ENCODE measurements around the gene INPP4B.

Gene INPP4B

DNA sequence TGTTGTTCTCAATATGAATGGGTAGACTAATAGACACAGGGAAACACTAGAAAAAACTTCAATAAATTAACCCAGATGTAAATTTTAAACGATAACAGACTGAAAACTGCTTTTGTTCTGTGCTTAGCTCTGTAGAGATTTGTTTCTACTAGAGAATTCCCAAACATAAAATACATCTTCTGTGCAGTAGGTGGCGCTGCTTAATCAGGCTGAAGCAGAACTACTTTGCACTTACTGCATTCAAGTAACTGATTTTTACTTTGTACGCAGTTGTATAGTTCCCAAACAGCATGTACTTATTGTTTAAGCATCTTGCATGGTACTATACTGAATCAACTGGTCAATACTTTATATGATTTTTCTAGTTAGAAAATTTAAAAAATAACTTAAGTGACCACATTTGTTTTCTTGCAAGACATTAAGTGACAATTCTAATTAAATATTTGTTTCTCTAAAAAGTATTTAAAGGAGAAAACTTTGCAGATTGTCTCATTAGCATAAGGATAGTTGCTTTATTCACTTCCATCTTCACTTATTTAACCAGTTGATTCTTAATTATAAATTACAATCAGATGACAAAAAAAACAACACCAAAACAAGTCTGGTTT is 719.1 kb downstream of the INPP4B start:
- H2BK5ac ChIP-seq (ENCODE audit: low read length): no peak overlapping the region
- WGBS, 2 donors (ENCODE audit: extremely low coverage in 2 of 2, insufficient read length in 2 of 2, insufficient replicate concordance in 1 of 2): no CpG with 5 or more reads among the region's 3 CpGs
- H3K18ac ChIP-seq (ENCODE audit: low read length): no peak overlapping the region
- H3K4me3 ChIP-seq (ENCODE audit: low read length in 2 of 2): no peak overlapping the region
- H2AFZ ChIP-seq (ENCODE audit: low read length): no peak overlapping the region
- no peak overlapping the region for H4K8ac ChIP-seq (ENCODE audit: low read depth, low read length)
- H2BK120ac ChIP-seq (ENCODE audit: low read depth, low read length): no peak overlapping the region
- H2BK15ac ChIP-seq (ENCODE audit: low read length): no peak overlapping the region
- H2AK5ac ChIP-seq (ENCODE audit: low read depth, low read length): no peak overlapping the region
- H3K23ac ChIP-seq (ENCODE audit: low read depth, low read length, poor library complexity): no peak overlapping the region
- no peak overlapping the region for H3K9ac ChIP-seq (ENCODE audit: low read depth, low read length, poor library complexity)
- no peaks in the 10 kb centered on the region for H3K4me1 ChIP-seq (ENCODE audit: control insufficient read depth in 2 of 2, insufficient read depth in 1 of 2, low read depth in 1 of 2, low read length in 2 of 2)
- H3K27me3 ChIP-seq (ENCODE audit: control insufficient read depth in 3 of 3, insufficient read depth in 3 of 3, low read depth in 1 of 3, low read length in 3 of 3): no peaks in the 10 kb centered on the region
- H3K36me3 ChIP-seq (replicated peaks in 1 of 2; ENCODE audit: control insufficient read depth in 2 of 2, insufficient read depth in 2 of 2, low read length in 2 of 2): no peaks in the 10 kb centered on the region
- H2BK12ac ChIP-seq (ENCODE audit: low read length): no peak overlapping the region
- DNase-seq (ENCODE audit: low spot score): peak; percentile 51
- no peak overlapping the region for H3K27ac ChIP-seq (replicated peaks; ENCODE audit: low read length)
- no peak overlapping the region for H3K14ac ChIP-seq (ENCODE audit: low read length)
- no peaks in the 10 kb centered on the region for H3K79me1 ChIP-seq (ENCODE audit: low read depth, low read length)
- no peak overlapping the region for H3K4me2 ChIP-seq (ENCODE audit: insufficient read depth, low read length, poor library complexity, severe bottlenecking)
- H3K4ac ChIP-seq (ENCODE audit: low read length): no peak overlapping the region
- H3K9me3 ChIP-seq (replicated peaks in 1 of 2; ENCODE audit: control insufficient read depth in 2 of 2, insufficient read depth in 1 of 2, low read depth in 1 of 2, low read length in 2 of 2): no peaks in the 10 kb centered on the region
- no peak overlapping the region for H4K91ac ChIP-seq (ENCODE audit: low read depth, low read length, poor library complexity)

DNA sequence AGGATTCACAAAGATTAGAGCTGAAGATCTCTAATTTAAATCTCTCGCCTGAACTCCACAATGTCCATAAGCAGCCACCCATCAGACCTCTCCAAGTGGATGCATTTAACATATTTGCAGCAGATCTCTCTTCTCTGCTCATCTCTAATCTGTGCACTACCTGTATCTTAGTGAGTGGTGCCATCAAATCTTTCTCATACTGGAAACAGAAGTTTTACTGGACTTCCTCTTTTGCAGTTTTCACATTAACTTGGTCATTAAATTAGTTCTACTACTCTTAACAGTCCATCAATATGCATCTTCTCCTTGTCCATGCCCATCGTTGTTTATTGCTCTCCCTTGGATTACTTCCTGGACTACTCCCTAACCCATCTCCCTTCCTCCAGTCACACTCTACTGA is 721.2 kb downstream of the INPP4B start:
- Histone ChIP-seq H3K36me3 (replicated peaks in 1 of 2; ENCODE audit: control insufficient read depth in 2 of 2, insufficient read depth in 2 of 2, low read length in 2 of 2) (no peaks in the 10 kb centered on the region), H2BK12ac (ENCODE audit: low read length) (no peak overlapping the region), H3K9ac (ENCODE audit: low read depth, low read length, poor library complexity) (no peak overlapping the region), H3K14ac (ENCODE audit: low read length) (no peak overlapping the region), H4K91ac (ENCODE audit: low read depth, low read length, poor library complexity) (no peak overlapping the region), H2BK5ac (ENCODE audit: low read length) (no peak overlapping the region), H3K18ac (ENCODE audit: low read length) (no peak overlapping the region), H3K79me1 (ENCODE audit: low read depth, low read length) (no peaks in the 10 kb centered on the region), H3K4me3 (ENCODE audit: low read length in 2 of 2) (no peak overlapping the region), H3K4me2 (ENCODE audit: insufficient read depth, low read length, poor library complexity, severe bottlenecking) (no peak overlapping the region), H2BK15ac (ENCODE audit: low read length) (no peak overlapping the region), H3K4ac (ENCODE audit: low read length) (no peak overlapping the region), H4K8ac (ENCODE audit: low read depth, low read length) (no peak overlapping the region), H2AK5ac (ENCODE audit: low read depth, low read length) (no peak overlapping the region), H3K27ac (replicated peaks; ENCODE audit: low read length) (no peak overlapping the region), H2BK120ac (ENCODE audit: low read depth, low read length) (no peak overlapping the region), H3K9me3 (replicated peaks in 1 of 2; ENCODE audit: control insufficient read depth in 2 of 2, insufficient read depth in 1 of 2, low read depth in 1 of 2, low read length in 2 of 2) (no peaks in the 10 kb centered on the region), H3K4me1 (ENCODE audit: control insufficient read depth in 2 of 2, insufficient read depth in 1 of 2, low read depth in 1 of 2, low read length in 2 of 2) (no peaks in the 10 kb centered on the region), H2AFZ (ENCODE audit: low read length) (no peak overlapping the region), H3K23ac (ENCODE audit: low read depth, low read length, poor library complexity) (no peak overlapping the region), H3K27me3 (ENCODE audit: control insufficient read depth in 3 of 3, insufficient read depth in 3 of 3, low read depth in 1 of 3, low read length in 3 of 3) (no peaks in the 10 kb centered on the region)
- DNase-seq (ENCODE audit: low spot score): no peak
- WGBS, 2 donors (ENCODE audit: extremely low coverage in 2 of 2, insufficient read length in 2 of 2, insufficient replicate concordance in 1 of 2): no CpG with 5 or more reads among the region's 2 CpGs

DNA sequence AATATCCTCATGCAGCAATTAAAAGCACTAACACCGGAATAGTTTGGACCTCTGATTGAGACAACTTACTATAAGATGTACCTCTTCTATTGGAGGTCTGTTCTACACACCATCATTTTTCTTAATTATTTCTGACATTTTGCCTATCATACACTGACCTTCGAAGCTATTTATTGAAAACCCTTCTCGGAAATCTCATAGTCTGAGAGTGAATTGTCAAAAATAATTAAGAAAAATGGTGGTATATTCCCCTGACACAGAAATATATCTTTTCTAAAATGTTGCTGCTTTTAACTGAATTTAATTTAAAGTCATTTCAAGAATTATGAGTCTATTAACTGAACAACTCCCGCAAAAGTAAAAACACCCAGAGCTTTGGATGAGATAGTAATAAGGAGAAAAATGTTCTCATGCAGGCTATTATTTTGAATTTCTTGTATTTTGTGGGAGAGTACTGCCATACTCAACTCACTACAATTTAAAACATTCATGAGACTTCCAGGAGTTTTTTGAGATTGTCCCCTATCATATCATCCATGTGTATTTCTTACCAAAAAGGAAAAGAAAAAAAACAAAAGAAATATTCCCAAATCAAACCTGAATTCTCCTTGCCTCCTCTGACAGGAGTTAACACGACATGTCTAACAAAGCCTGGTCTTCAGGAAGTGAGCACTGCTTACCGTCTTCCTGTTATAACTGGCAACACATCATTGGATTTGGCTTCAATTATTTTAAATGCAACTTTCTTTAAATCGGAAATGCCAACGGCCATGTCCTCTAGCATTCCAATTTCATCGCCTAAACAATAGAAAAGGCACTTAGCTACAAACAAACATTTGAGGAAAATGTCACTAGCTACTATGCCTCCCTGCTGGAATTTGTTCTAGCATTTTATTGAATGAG is 724.4 kb downstream of the INPP4B start:
- Histone ChIP-seq H2BK12ac (ENCODE audit: low read length) (no peak overlapping the region), H2BK5ac (ENCODE audit: low read length) (no peak overlapping the region), H3K14ac (ENCODE audit: low read length) (no peak overlapping the region), H3K27me3 (ENCODE audit: control insufficient read depth in 3 of 3, insufficient read depth in 3 of 3, low read depth in 1 of 3, low read length in 3 of 3) (no peaks in the 10 kb centered on the region), H3K4me3 (ENCODE audit: low read length in 2 of 2) (no peak overlapping the region), H3K23ac (ENCODE audit: low read depth, low read length, poor library complexity) (no peak overlapping the region), H3K4me2 (ENCODE audit: insufficient read depth, low read length, poor library complexity, severe bottlenecking) (no peak overlapping the region), H2AFZ (ENCODE audit: low read length) (no peak overlapping the region), H3K9me3 (replicated peaks in 1 of 2; ENCODE audit: control insufficient read depth in 2 of 2, insufficient read depth in 1 of 2, low read depth in 1 of 2, low read length in 2 of 2) (no peaks in the 10 kb centered on the region), H3K27ac (replicated peaks; ENCODE audit: low read length) (no peak overlapping the region), H4K8ac (ENCODE audit: low read depth, low read length) (no peak overlapping the region), H2BK15ac (ENCODE audit: low read length) (no peak overlapping the region), H3K4ac (ENCODE audit: low read length) (no peak overlapping the region), H3K79me1 (ENCODE audit: low read depth, low read length) (no peaks in the 10 kb centered on the region), H3K36me3 (replicated peaks in 1 of 2; ENCODE audit: control insufficient read depth in 2 of 2, insufficient read depth in 2 of 2, low read length in 2 of 2) (no peaks in the 10 kb centered on the region), H3K18ac (ENCODE audit: low read length) (no peak overlapping the region), H3K4me1 (ENCODE audit: control insufficient read depth in 2 of 2, insufficient read depth in 1 of 2, low read depth in 1 of 2, low read length in 2 of 2) (no peaks in the 10 kb centered on the region), H2AK5ac (ENCODE audit: low read depth, low read length) (no peak overlapping the region), H2BK120ac (ENCODE audit: low read depth, low read length) (no peak overlapping the region), H4K91ac (ENCODE audit: low read depth, low read length, poor library complexity) (no peak overlapping the region), H3K9ac (ENCODE audit: low read depth, low read length, poor library complexity) (no peak overlapping the region)
- no CpG with 5 or more reads among the region's 9 CpGs for WGBS, 2 donors (ENCODE audit: extremely low coverage in 2 of 2, insufficient read length in 2 of 2, insufficient replicate concordance in 1 of 2)
- no peak for DNase-seq (ENCODE audit: low spot score)

DNA sequence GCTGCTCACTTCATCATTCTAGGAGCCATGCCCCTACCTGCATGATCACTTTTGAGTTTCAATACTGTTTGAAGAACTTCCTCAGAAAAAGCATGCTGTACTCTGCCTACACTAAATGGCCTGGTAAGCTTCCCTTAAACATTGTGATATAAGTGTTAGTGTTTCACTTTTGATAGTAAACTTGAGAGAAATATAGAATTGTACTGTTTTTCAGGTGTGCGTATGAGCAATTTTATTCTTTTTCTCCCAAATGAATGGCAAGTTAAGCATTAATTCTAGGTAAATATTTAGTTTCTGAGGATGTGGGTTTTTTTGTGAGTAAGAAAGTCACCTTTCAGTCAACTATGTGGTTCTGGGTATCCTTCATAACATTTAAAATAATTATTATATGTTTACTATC is 725.2 kb downstream of the INPP4B start:
- Histone ChIP-seq H3K79me1 (ENCODE audit: low read depth, low read length) (no peaks in the 10 kb centered on the region), H2AFZ (ENCODE audit: low read length) (no peak overlapping the region), H3K18ac (ENCODE audit: low read length) (no peak overlapping the region), H3K14ac (ENCODE audit: low read length) (no peak overlapping the region), H3K4me3 (ENCODE audit: low read length in 2 of 2) (no peak overlapping the region), H3K27ac (replicated peaks; ENCODE audit: low read length) (no peak overlapping the region), H2BK120ac (ENCODE audit: low read depth, low read length) (no peak overlapping the region), H3K36me3 (replicated peaks in 1 of 2; ENCODE audit: control insufficient read depth in 2 of 2, insufficient read depth in 2 of 2, low read length in 2 of 2) (no peaks in the 10 kb centered on the region), H3K27me3 (ENCODE audit: control insufficient read depth in 3 of 3, insufficient read depth in 3 of 3, low read depth in 1 of 3, low read length in 3 of 3) (no peaks in the 10 kb centered on the region), H3K9ac (ENCODE audit: low read depth, low read length, poor library complexity) (no peak overlapping the region), H2AK5ac (ENCODE audit: low read depth, low read length) (no peak overlapping the region), H2BK15ac (ENCODE audit: low read length) (no peak overlapping the region), H3K4me2 (ENCODE audit: insufficient read depth, low read length, poor library complexity, severe bottlenecking) (no peak overlapping the region), H3K9me3 (replicated peaks in 1 of 2; ENCODE audit: control insufficient read depth in 2 of 2, insufficient read depth in 1 of 2, low read depth in 1 of 2, low read length in 2 of 2) (no peaks in the 10 kb centered on the region), H4K8ac (ENCODE audit: low read depth, low read length) (no peak overlapping the region), H3K4me1 (ENCODE audit: control insufficient read depth in 2 of 2, insufficient read depth in 1 of 2, low read depth in 1 of 2, low read length in 2 of 2) (no peaks in the 10 kb centered on the region), H3K4ac (ENCODE audit: low read length) (no peak overlapping the region), H3K23ac (ENCODE audit: low read depth, low read length, poor library complexity) (no peak overlapping the region), H2BK5ac (ENCODE audit: low read length) (no peak overlapping the region), H4K91ac (ENCODE audit: low read depth, low read length, poor library complexity) (no peak overlapping the region), H2BK12ac (ENCODE audit: low read length) (no peak overlapping the region)
- WGBS, 2 donors (ENCODE audit: extremely low coverage in 2 of 2, insufficient read length in 2 of 2, insufficient replicate concordance in 1 of 2): no CpG with 5 or more reads among the region's 1 CpG
- no peak for DNase-seq (ENCODE audit: low spot score)
